Ectodermal cell (in vitro differentiated cells): Measurements from ENCODE around the gene KRTAP10-8.

Experiments used
- H3K27ac ChIP-seq: 2 replicates; pipeline ENCODE4 v1.7.0; 2013; ENCODE audit warnings: mild to moderate bottlenecking, low read depth, low read length; ENCODE audit not compliant: insufficient read depth, poor library complexity, severe bottlenecking
- H3K27me3 ChIP-seq: 2 replicates; pipeline ENCODE4 v1.7.0; 2013; ENCODE audit warnings: mild to moderate bottlenecking, low read length; ENCODE audit not compliant: insufficient read depth, control insufficient read depth, poor library complexity, severe bottlenecking
- H3K36me3 ChIP-seq: one replicate; pipeline ENCODE4 v1.7.0; 2013; ENCODE audit warnings: low read length; ENCODE audit not compliant: control insufficient read depth, insufficient read depth
- H3K4me1 ChIP-seq: one replicate; pipeline ENCODE4 v1.7.0; 2013; ENCODE audit warnings: low read length; ENCODE audit not compliant: control insufficient read depth, insufficient read depth
- H3K4me3 ChIP-seq: 2 replicates; pipeline ENCODE4 v1.7.0; 2013; ENCODE audit warnings: low read depth, low read length, control low read depth; ENCODE audit not compliant: insufficient read depth
- H3K9me3 ChIP-seq: 2 replicates; pipeline ENCODE4 v1.7.0; 2013; ENCODE audit warnings: mild to moderate bottlenecking, low read length, moderate library complexity; ENCODE audit not compliant: control insufficient read depth
- WGBS, 2 experiments: methylation state at CpG; one replicate each; pipeline ENCODE4 v1.1.7; 2013; ENCODE audit warnings: missing lambda C conversion rate in 2 of 2; 5-methylcytosine and 5-hydroxymethylcytosine counted together

The KRTAP10-8 gene

GRCh38 chr21:44611551-44611950, 328 bp upstream of the KRTAP10-8 start:
- Histone ChIP-seq H3K4me3 (no peak overlapping the region), H3K36me3 (no peaks in the 10 kb centered on the region), H3K4me1 (no peaks in the 10 kb centered on the region), H3K9me3 (peaks cover 2% of the 10 kb centered on the region), H3K27me3 (no peaks in the 10 kb centered on the region), H3K27ac (no peak overlapping the region)
- 86 to 92% methylated on average over 4 of the region's 4 CpGs for whole genome bisulfite sequencing, 2 experiments

GRCh38 chr21:44612669-44613229, 870 bp downstream of the KRTAP10-8 start:
- H3K27me3 ChIP-seq, result no peaks in the 10 kb centered on the region
- H3K9me3 ChIP-seq, result peaks cover 2% of the 10 kb centered on the region
- H3K4me1 ChIP-seq, result no peaks in the 10 kb centered on the region
- no peak overlapping the region for H3K4me3 ChIP-seq
- H3K27ac ChIP-seq, result no peak overlapping the region
- no peaks in the 10 kb centered on the region for H3K36me3 ChIP-seq
- 89 to 91% methylated on average over 13 of the region's 13 CpGs for WGBS, 2 experiments

GRCh38 chr21:44613386-44614155, 1.7 kb downstream of the KRTAP10-8 start:
- Histone ChIP-seq H3K27ac (no peak overlapping the region), H3K27me3 (no peaks in the 10 kb centered on the region), H3K4me3 (no peak overlapping the region), H3K9me3 (peaks cover 2% of the 10 kb centered on the region), H3K36me3 (no peaks in the 10 kb centered on the region), H3K4me1 (no peaks in the 10 kb centered on the region)
- WGBS, 2 experiments, result 92 to 94% methylated on average over 26 of the region's 26 CpGs

GRCh38 chr21:44614161-44614631, 2.3 kb downstream of the KRTAP10-8 start:
- WGBS, 2 experiments, result 89 to 93% methylated on average over 20 of the region's 20 CpGs
- Histone ChIP-seq H3K27me3 (no peaks in the 10 kb centered on the region), H3K36me3 (no peaks in the 10 kb centered on the region), H3K27ac (no peak overlapping the region), H3K4me3 (no peak overlapping the region), H3K4me1 (no peaks in the 10 kb centered on the region), H3K9me3 (peaks cover 2% of the 10 kb centered on the region)

DNA sequence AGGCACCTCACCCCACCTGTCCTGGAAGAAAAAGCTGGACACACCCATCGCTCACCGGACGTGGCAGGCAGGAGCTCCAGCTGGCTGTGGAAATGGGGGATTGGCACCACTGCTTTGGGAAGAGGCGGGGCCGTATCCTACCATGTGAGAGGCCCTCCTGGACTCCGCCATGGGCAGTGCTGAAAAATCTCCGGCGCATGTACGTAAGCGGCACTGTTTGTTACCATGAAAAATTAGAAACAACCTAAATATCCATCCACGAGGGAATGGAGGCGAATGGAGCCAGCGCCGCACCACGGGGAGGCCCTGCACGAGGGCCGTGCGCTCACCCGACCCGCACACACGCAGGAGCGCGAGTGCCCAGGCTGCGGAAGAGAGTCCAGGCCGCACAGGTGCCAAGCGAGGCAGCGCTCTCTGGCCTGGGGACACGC, 3.1 kb downstream of the KRTAP10-8 start:
- WGBS, 2 experiments, result 93 to 97% methylated on average over 28 of the region's 28 CpGs
- Histone ChIP-seq H3K9me3 (peaks cover 2% of the 10 kb centered on the region), H3K36me3 (no peaks in the 10 kb centered on the region), H3K27ac (no peak overlapping the region), H3K4me3 (no peak overlapping the region), H3K27me3 (no peaks in the 10 kb centered on the region), H3K4me1 (no peaks in the 10 kb centered on the region)

GRCh38 chr21:44615466-44615865, 3.6 kb downstream of the KRTAP10-8 start:
- Histone ChIP-seq H3K4me3 (no peak overlapping the region), H3K4me1 (no peaks in the 10 kb centered on the region), H3K9me3 (peaks cover 2% of the 10 kb centered on the region), H3K36me3 (no peaks in the 10 kb centered on the region), H3K27me3 (no peaks in the 10 kb centered on the region), H3K27ac (no peak overlapping the region)
- 82 to 95% methylated on average over 6 of the region's 8 CpGs for WGBS, 2 experiments

DNA sequence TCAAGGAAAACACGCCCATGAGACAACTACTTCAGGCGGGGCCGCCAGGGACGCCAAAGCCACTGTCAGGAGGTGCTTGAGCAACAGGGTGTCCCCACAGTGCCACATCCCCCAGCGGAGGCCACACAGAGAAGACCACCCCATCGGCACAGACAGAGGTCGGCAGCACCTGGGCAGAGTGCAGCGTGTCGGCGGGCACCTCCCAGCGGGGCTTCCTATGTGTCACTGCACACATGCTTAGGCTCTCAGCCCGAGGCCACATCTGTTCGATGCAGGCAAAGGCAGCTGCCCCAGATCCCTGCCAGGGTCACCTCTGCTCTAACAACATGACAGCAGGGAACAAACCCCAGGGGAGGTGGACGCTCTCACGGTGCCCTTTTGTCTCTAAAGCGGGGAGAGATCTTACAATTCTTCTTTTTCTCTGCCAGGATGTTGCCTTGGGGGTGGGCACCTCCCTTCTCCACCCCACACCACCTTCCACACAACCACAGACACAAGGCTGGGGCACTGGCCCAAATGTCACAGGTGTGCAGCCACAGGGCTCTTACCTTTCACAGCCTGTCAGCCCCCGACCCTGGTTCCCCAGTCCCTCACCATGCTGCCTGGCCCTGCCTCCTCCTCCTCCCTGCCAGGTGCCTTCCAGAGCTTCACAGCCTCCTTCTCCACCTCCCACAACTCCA, 4.2 kb downstream of the KRTAP10-8 start:
- no peak overlapping the region for H3K27ac ChIP-seq
- no peaks in the 10 kb centered on the region for H3K27me3 ChIP-seq
- H3K36me3 ChIP-seq, result no peaks in the 10 kb centered on the region
- WGBS, 2 experiments, result 81 to 82% methylated on average over 17 of the region's 17 CpGs
- peaks cover under 1% of the 10 kb centered on the region for H3K9me3 ChIP-seq
- no peaks in the 10 kb centered on the region for H3K4me1 ChIP-seq
- H3K4me3 ChIP-seq, result no peak overlapping the region

- H3K36me3 ChIP-seq, result no peaks in the 10 kb centered on the region
- H3K27ac ChIP-seq, result no peak overlapping the region
- H3K27me3 ChIP-seq, result no peaks in the 10 kb centered on the region
- no peak overlapping the region for H3K4me3 ChIP-seq
- WGBS, 2 experiments, result 89 to 90% methylated on average over 16 of the region's 16 CpGs
- no peaks in the 10 kb centered on the region for H3K9me3 ChIP-seq
- H3K4me1 ChIP-seq, result no peaks in the 10 kb centered on the region
These were observed 4.7 kb downstream of the KRTAP10-8 start for GRCh38 chr21:44616591-44616926.

DNA sequence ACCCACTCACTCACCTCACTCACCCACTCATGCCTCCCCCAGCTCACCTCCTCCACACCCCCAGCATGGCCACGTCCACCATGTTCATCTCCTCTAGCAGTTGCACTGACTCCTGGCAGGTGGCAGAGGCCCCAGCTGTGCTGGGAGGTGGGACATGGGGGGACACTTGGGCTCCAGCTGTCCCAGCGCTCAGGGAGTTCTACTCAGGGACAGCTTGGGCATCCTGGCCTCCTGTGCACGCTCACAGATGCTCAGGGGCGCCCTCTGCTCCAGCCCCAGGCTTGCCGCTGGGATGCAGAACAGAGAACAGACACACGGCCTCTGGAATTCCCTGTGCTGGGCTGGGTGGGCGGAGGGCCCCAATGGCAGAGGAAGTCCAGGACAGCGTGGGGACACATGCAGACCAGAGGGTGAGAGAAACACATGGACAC, 5.2 kb downstream of the KRTAP10-8 start:
- WGBS, 2 experiments, result 69 to 72% methylated on average over 8 of the region's 8 CpGs
- H3K27ac ChIP-seq, result no peak overlapping the region
- H3K36me3 ChIP-seq, result no peaks in the 10 kb centered on the region
- no peaks in the 10 kb centered on the region for H3K27me3 ChIP-seq
- H3K4me3 ChIP-seq, result no peak overlapping the region
- no peaks in the 10 kb centered on the region for H3K4me1 ChIP-seq
- H3K9me3 ChIP-seq, result no peaks in the 10 kb centered on the region

DNA sequence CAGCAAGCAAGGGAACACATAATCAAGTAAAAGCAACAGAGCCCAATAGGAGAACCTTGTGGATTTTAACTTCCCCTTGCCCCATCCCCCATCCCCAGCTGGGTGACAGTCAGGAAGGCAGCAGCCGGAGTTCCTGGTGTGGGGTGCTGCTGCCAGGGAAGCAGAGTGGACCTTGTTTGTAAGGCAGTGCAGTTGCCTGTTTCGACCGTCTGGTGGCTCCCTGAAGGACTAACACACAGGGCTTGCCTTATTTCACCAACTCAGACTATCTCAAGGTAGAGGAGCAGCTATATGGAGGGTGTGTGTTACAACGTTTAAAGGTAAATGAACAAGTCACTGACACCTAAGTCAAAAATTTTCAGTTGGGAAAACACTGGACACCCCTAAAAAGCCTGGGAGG, 6.6 kb downstream of the KRTAP10-8 start:
- H3K9me3 ChIP-seq, result no peaks in the 10 kb centered on the region
- H3K36me3 ChIP-seq, result no peaks in the 10 kb centered on the region
- no peak overlapping the region for H3K27ac ChIP-seq
- no peaks in the 10 kb centered on the region for H3K27me3 ChIP-seq
- 83 to 87% methylated on average over 4 of the region's 4 CpGs for WGBS, 2 experiments
- H3K4me1 ChIP-seq, result no peaks in the 10 kb centered on the region
- H3K4me3 ChIP-seq, result no peak overlapping the region
